PC-9 (cell line): ENCODE measurements around the gene MAB21L4. TPM values are rescaled to one million over a fixed set of nuclear protein-coding genes. Genes with fewer than 3 reads are reported as not detected.

Experiments used
- BruUV-seq: library from RNA; stranded (reverse); fragments of 400-500 nt; replicated peaks from 2 replicates; lab custom pipeline; 2021; lab: Mats Ljungman, UMichigan
- CTCF ChIA-PET: fragments of 300-600 bp; sonication (Branson Sonifier 250); formaldehyde crosslinking; loops from one replicate; lab custom pipeline; 2022; ENCODE audit warnings: antibody characterized with exemption; lab: Charles Lee
- POLR2A ChIA-PET: fragments of 300-600 bp; sonication (Branson Sonifier 250); formaldehyde crosslinking; loops from one replicate; lab custom pipeline; 2022; ENCODE audit warnings: antibody characterized with exemption; ENCODE audit not compliant: unreplicated experiment; lab: Charles Lee
- DNase-seq, 2 experiments: peaks; one replicate each; pipeline versions ENCODE4 v3.0.0 to v3.0.0-alpha.2; 2015 to 2022; ENCODE audit warnings: mixed read lengths in 1 of 2
- H2AFZ ChIP-seq: fragments of 200-600 bp; sonication (generic); 2 replicates; pipeline ENCODE4 v1.8.1; 2017; ENCODE audit warnings: antibody characterized with exemption
- H3F3A ChIP-seq: fragments of 200-600 bp; sonication (generic); 2 replicates; pipeline ENCODE4 v1.8.1; 2017; ENCODE audit warnings: antibody characterized with exemption, mild to moderate bottlenecking, low read depth; ENCODE audit not compliant: insufficient read depth
- H3K27ac ChIP-seq: fragments of 200-600 bp; sonication (generic); 2 replicates; pipeline ENCODE4 v1.6.1; 2016; ENCODE audit warnings: mixed run types
- H3K27me3 ChIP-seq: fragments of 200-600 bp; sonication (generic); 2 replicates; pipeline ENCODE4 v1.6.1; 2016; ENCODE audit warnings: low read depth, mixed run types; ENCODE audit not compliant: insufficient read depth
- H3K36me3 ChIP-seq: fragments of 200-600 bp; sonication (generic); 2 replicates; pipeline ENCODE4 v1.6.1; 2016; ENCODE audit warnings: low read depth, mixed run types
- H3K4me1 ChIP-seq: fragments of 200-600 bp; sonication (generic); replicated peaks from 2 replicates; pipeline ENCODE4 v1.6.1; 2016; ENCODE audit warnings: mixed run types; ENCODE audit not compliant: insufficient read depth
- H3K4me2 ChIP-seq: fragments of 200-600 bp; sonication (generic); 2 replicates; pipeline ENCODE4 v1.6.1; 2017; ENCODE audit warnings: mixed run types
- H3K4me3 ChIP-seq: fragments of 200-600 bp; sonication (generic); 2 replicates; pipeline ENCODE4 v1.6.1; 2016; ENCODE audit warnings: mixed run types
- H3K79me2 ChIP-seq: fragments of 200-600 bp; sonication (generic); 2 replicates; pipeline ENCODE4 v1.6.1; 2017; ENCODE audit warnings: low read depth, mixed run types
- H3K9me2 ChIP-seq: fragments of 200-600 bp; sonication (generic); 2 replicates; pipeline ENCODE4 v1.8.1; 2017; ENCODE audit warnings: mild to moderate bottlenecking; ENCODE audit not compliant: insufficient read depth
- H3K9me3 ChIP-seq: fragments of 200-600 bp; sonication (generic); 2 replicates; pipeline ENCODE4 v1.8.1; 2016; ENCODE audit warnings: low read depth; ENCODE audit not compliant: insufficient read depth
- H4K20me1 ChIP-seq: fragments of 200-600 bp; sonication (generic); 2 replicates; pipeline ENCODE4 v1.8.1; 2017; ENCODE audit not compliant: insufficient read depth
- CTCF ChIP-seq: fragments of 200-600 bp; sonication (generic); conservative IDR thresholded peaks from 2 replicates; pipeline ENCODE4 v1.6.1; 2017; ENCODE audit warnings: mixed run types, antibody characterized with exemption, mild to moderate bottlenecking, moderate library complexity
- EZH2 ChIP-seq: fragments of 200-600 bp; sonication (generic); IDR thresholded peaks from 2 replicates; pipeline ENCODE4 v1.8.0; 2017; ENCODE audit warnings: antibody characterized with exemption, low read depth
- intact Hi-C: fragments of 100-400 bp; cut with micrococcal nuclease; formaldehyde crosslinking; loops from one replicate; pipeline ENCODE4 v1.10.0; 2022; ENCODE audit not compliant: unreplicated experiment
- total RNA-seq: library from RNA; stranded (reverse); gene quantifications from 2 replicates; pipeline ENCODE4 v1.2.3, GENCODE V29; 2021

MAB21L4 gene
- total RNA-seq, 1 experiment from 2014 or later = 68.8 TPM

GRCh38 chr2:240877460-240878340 lies 18.3 kb downstream of the MAB21L4 start:
- no peak overlapping the region for H3K4me3 ChIP-seq
- POLR2A ChIA-PET = interaction anchor here (0.7 kb wide), 1 partner anchor 224 kb away, joined by 4 read pairs; the partner anchor contains the start of gene MTERF4

GRCh38 chr2:240876475-240877251 lies 19.3 kb downstream of the MAB21L4 start:
- Histone ChIP-seq H3K4me1 (no peaks in the 10 kb centered on the region), H4K20me1 (no peaks in the 10 kb centered on the region), H3K9me2 (no peaks in the 10 kb centered on the region), H3K4me3 (no peak overlapping the region), H3K79me2 (no peaks in the 10 kb centered on the region), H3K9me3 (no peaks in the 10 kb centered on the region), H3F3A (no peaks in the 10 kb centered on the region), H3K36me3 (no peaks in the 10 kb centered on the region), H3K27ac (no peak overlapping the region), H2AFZ (no peak overlapping the region), H3K27me3 (no peaks in the 10 kb centered on the region), H3K4me2 (no peak overlapping the region)
- intact Hi-C loops = no loop called here
- no TSS peak for BruUV-seq
- TF ChIP-seq EZH2 = no peak
- TF ChIP-seq CTCF = no peak
- DNase-seq = no peak
- ChIA-PET POLR2A (no interaction called here), CTCF (no interaction called here)

More at GRCh38 chr2:240877460-240878340, 18.3 kb downstream of the MAB21L4 start:
- CTCF ChIA-PET = no interaction called here
- no peaks in the 10 kb centered on the region for H3K9me3 ChIP-seq
- no peak overlapping the region for H2AFZ ChIP-seq
- H3K79me2 ChIP-seq = no peaks in the 10 kb centered on the region
- no peaks in the 10 kb centered on the region for H3K27me3 ChIP-seq
- H3K36me3 ChIP-seq = no peaks in the 10 kb centered on the region
- no peak overlapping the region for H3K27ac ChIP-seq
- H3K4me2 ChIP-seq = no peak overlapping the region
- peaks cover 9% of the 10 kb centered on the region; the same call in 1 of the 2 replicates for H3F3A ChIP-seq
- no TSS peak for BruUV-seq
- no peak for DNase-seq
- intact Hi-C loops = no loop called here
- TF ChIP-seq EZH2 = no peak
- TF ChIP-seq CTCF = no peak
- H3K4me1 ChIP-seq = no peaks in the 10 kb centered on the region
- H4K20me1 ChIP-seq = no peaks in the 10 kb centered on the region
- no peaks in the 10 kb centered on the region for H3K9me2 ChIP-seq

- intact Hi-C loops = no loop called here
- Histone ChIP-seq H3K9me2 (no peaks in the 10 kb centered on the region), H3K27ac (no peak overlapping the region), H3K4me1 (no peaks in the 10 kb centered on the region), H3K79me2 (no peaks in the 10 kb centered on the region), H3K27me3 (no peaks in the 10 kb centered on the region), H2AFZ (no peak overlapping the region), H3K4me2 (no peak overlapping the region), H3F3A (no peaks in the 10 kb centered on the region), H4K20me1 (no peaks in the 10 kb centered on the region), H3K36me3 (no peaks in the 10 kb centered on the region), H3K9me3 (no peaks in the 10 kb centered on the region), H3K4me3 (no peak overlapping the region)
- no peak for TF ChIP-seq CTCF
- TF ChIP-seq EZH2 = no peak
- POLR2A ChIA-PET = no interaction called here
- no TSS peak for BruUV-seq
- CTCF ChIA-PET = no interaction called here
- no peak for DNase-seq
Measured at GRCh38 chr2:240876035-240876474, 19.9 kb downstream of the MAB21L4 start.
